ENCODE measurements around the gene GBX2.

The GBX2 gene

GRCh38 chr2:236167297-236168109 is 683 bp downstream of the GBX2 start:
- DNase-seq (ENCODE audit: low read depth), result no peak

- no peak for DNase-seq (ENCODE audit: low read depth)
Observed at GRCh38 chr2:236166796-236167296, 1.3 kb downstream of the GBX2 start.

DNA sequence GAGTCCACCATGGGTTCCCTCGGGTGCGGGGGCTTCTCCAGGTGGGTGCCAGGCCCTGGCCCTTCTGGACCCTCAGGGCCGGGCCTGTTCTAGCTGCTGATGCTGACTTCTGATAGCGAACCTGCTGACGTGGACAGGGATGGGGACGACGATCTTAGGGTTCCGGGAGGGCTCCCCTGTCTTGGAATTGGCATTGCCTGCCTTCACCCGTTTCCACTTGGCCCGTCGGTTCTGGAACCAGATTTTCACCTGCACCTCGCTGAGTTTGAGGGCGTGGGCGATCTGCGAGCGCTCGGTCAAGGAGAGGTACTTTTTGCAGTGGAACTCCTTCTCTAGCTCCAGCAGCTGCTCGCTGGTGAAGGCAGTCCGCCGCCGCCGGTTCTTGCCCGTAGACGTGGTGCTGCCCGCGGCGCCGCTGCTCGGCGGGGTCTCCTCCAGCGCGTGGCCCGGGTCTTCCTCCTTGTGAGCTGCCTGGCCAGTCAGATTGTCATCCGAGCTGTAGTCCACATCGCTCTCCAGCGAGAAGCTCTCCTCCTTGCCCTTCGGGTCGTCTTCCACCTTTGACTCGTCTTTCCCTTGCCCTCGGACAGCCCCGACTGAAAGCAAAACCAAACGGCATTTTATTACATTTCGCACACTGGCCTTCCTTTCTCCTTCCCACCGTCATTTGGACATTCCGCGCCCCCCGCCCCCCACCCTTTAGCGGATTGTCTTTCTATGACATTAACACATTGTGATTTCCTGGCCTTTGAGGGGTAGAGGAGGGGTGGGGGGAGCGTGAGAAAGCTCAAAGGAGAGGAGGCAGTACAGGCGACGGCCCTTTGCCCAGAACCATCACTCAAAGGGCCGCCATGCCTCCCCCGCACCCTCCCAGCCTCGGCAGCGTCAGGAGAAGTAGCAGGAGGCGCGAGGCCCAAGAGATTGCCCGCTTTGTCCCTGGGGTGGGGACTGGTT is 2.1 kb downstream of the GBX2 start:
- no peak for DNase-seq (ENCODE audit: low read depth)

- no peak for DNase-seq (ENCODE audit: low read depth)
Observed at GRCh38 chr2:236164925-236165841, 3.0 kb downstream of the GBX2 start.

DNA sequence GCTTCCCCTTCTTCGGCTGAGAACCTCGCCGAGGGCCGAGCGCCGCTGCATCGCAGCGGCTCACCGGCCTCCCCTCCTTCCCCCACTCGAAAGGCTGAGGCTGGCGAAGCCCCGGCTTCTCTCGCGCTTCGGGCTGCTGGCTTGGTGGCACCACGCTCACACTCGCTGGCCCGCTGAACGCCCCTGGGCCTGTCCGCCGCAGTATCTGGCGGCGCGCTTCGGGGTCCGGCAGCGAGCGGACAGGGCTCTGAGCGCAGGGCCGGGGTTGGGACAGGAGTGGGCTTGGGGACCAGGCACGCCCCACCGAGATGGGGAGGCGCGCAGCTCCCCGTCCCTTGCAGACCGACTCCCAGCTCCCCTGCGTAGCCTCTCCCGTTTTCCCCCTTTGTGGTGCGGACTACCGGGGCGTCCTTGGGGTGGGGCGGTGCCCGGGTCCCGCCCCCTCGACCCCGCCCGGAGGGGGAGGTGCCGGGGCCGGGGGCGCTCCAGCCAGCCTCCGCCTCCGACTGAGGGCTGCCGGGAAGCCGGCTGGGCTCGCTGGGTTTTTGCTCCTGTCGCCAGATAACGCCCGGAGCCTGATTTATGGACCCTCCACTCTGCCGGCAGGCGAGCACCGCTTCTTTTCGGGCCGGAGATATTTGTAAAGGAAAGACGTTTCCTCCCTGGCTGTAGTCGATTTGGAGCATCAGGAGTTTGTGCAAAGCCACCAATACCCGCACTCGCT is 3.8 kb downstream of the GBX2 start:
- DNase-seq (ENCODE audit: low read depth), result no peak

- no peak for DNase-seq (ENCODE audit: low read depth)
Observed at GRCh38 chr2:236163471-236164200, 4.5 kb downstream of the GBX2 start.

DNA sequence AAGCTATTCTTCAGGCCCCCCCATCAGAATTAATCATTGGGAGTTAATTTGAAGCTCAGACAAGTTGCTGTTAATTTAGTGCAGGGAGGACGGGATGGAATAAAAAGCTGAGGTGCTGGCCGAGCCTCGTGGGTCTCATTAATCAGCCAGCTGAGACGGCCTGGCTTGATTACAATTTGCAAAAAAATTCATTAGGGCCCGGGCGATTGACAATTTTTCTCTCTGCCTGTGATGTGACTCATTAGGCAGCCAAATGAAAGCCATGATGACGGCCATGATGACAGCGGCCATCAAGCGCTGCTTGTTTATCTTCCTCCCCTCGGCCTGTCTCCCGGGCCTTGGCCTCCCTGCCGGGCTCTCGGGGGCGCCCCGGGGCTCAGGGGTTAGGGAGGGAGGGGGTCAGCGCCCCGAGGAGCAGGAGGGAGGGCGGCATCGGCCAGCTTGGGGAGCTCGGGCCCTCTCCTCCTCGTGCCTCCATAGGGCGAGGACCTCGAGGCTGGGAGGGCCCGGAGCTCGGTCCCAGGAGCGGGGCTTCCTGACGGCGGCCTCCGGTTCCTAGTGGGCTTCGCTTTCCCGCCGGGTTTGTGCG is 5.2 kb downstream of the GBX2 start:
- no peak for DNase-seq (ENCODE audit: low read depth)

GRCh38 chr2:236162031-236162845 is 5.9 kb downstream of the GBX2 start:
- no peak for DNase-seq (ENCODE audit: low read depth)

DNA sequence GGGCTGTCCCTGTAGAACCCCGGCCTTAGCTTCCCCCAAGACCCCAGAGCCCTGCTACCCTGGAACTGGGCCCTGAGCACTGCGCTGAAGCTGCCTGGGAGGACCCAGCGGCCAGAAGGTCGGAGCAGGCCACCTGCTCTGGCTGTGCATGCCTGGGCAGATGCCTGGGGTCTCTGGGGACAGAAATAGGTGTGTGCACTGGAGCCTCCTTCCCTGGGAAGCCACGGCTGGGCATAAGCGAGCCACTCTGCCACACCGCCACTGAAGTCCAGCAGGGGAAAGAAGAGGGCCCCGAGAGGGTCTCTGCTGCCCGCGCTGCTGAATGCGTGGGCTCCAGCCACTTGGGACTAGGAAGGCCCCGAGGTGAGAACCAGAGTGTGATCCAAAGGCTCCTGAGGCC is 6.7 kb downstream of the GBX2 start:
- no peak for DNase-seq (ENCODE audit: low read depth)

DNA sequence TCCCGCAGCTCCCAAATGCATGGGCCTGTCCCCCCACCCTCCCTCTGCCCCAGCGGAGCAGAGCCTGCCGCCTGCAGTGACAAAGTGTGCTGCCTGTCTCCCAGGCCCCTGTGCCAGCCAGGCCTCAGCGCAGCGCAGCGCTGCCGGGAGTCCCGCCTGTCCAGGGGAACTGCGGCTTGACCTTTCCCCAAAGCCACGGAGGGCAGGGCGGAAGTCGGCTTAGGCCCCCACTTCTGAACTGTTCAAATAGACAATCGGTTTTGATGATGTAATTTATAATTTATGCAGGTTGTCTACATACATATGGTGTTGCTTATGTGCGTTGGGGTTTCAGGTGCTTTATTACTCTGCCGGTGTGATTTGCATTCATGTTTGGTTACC is 7.1 kb downstream of the GBX2 start:
- DNase-seq (ENCODE audit: low read depth), result no peak

GRCh38 chr2:236160366-236161081 is 7.7 kb downstream of the GBX2 start:
- DNase-seq (ENCODE audit: low read depth), result no peak

- DNase-seq (ENCODE audit: low read depth), result no peak
Observed at GRCh38 chr2:236159778-236160170, 8.4 kb downstream of the GBX2 start.

DNA sequence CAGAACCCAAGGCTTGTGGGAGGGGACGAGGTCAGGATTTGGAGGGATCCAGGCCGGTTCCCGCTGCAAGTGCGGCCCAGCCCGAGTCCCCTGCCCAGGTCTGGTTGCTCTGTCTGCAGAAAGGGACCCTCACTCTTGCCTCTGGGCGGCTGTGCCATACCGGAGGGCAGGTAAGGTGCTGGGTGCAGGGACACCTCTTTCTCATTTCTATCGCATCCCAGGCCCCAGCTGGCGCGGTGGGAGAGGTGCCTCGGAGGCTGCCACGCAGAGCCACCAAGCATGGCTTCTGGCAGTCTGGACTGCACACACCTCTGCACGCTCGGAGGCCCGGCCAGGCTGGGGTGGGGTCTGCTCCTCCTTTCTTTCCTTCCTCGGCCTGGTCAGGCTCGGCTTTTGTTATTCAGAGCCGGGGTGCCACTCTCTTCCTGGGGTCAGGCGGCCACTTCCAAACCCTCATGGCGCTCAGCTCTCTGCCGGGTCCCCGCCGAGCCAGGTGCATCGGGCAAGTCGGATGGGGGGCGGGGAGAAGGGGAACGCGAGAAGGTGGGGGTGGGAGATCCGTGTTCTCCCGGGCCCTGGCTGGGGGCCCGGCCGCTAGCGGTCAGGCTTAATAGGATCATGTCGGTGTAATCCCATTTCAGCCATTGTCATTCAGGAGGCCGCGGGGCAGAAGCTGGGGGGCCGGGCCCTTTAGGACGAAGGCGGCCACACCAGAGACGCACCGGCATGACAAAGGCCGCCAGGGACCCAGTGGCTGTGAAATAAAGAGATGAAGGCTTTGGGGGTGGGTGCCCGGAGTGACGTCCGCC is 9.0 kb downstream of the GBX2 start:
- DNase-seq (ENCODE audit: low read depth), result no peak

DNA sequence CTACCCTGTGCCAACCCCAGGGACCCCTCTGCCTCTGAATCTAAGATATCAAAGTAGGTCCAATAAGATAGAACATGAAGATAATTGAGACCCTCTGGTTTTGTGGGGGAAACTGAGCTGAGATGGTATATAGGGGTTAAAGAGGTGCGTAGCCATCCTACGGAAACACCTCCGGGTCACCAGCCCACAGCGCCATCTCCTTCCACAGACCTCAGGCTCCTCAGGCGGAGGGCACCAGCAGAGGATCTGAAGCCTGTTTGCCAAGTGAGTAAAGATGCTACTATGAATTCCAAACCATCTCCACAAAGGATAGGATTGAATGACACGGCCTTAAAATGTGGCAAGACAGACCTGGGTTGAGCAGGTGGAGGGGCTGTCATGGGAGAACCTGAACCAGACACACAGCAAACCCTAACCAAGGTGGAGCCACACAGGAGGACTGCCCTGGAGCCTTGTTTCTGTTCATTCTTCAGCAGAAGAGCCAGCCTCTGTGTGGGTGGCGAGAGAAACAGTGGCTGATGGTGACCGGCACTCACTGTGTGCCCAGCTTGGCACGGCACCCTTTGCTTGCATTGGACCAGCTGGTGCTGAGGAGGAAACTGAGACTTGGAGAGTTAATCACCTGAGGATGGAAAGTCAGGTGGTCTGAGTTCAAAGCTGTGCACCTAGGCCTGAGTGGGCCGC is 10.2 kb downstream of the GBX2 start:
- no peak for DNase-seq (ENCODE audit: low read depth)

DNA sequence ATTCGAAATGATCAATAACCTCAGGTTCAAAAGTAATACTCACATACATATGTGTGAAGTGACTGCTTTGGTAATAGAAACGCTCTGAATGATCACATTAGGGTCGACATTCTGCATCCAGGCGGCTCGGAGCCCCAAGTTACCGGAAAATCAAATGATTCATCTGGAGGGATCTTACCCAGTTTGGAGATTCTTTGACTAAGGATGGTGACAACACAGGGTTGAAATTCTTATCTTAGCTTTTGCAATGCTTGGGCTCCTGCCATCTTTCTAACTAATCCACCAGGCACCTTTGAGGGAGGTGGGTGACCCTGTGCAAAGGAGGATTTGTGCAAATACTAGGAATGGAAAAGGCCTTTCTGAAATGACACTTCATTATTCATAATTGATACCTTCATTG is 10.8 kb downstream of the GBX2 start:
- DNase-seq (ENCODE audit: low read depth), result no peak

- no peak for DNase-seq (ENCODE audit: low read depth)
Observed at GRCh38 chr2:236156860-236157194, 11.4 kb downstream of the GBX2 start.
